SU-DHL-6 (cell line): ENCODE data around the gene CGB1.

Source experiments
- CTCF ChIP-seq: fragments of 200-600 bp; sonication (generic); IDR thresholded peaks from one replicate; pipeline ENCODE4 v1.5.1; 2017; ENCODE audit warnings: antibody characterized with exemption, mild to moderate bottlenecking, low read length, moderate library complexity; ENCODE audit not compliant: insufficient read depth, poor library complexity, severe bottlenecking
- EZH2phosphoT487 ChIP-seq: fragments of 200-600 bp; sonication (generic), shearing (Covaris generic); conservative IDR thresholded peaks from 2 replicates; pipeline ENCODE4 v1.6.1; 2018; ENCODE audit warnings: mild to moderate bottlenecking, antibody characterized with exemption, low read length, moderate library complexity, mixed read lengths

GRCh38 chr19:49056101-49056901 lies 19.6 kb upstream of the CGB1 start:
- TF ChIP-seq CTCF (no peak), EZH2phosphoT487 (no peak)
